Adipocyte (in vitro differentiated cells): ENCODE measurements around the gene PAN3.
A peak's percentile ranks its signal among the peaks of the same experiment; 100 is the strongest.
"Not testable (repeated sequence)": the region's sequence is repeated elsewhere in the genome, so short reads cannot be mapped to it uniquely, and the experiment has no call there.

ENCODE experiments used
- DNase-seq: peaks from one replicate; pipeline ENCODE4 v3.0.0-alpha.2; 2015; ENCODE audit warnings: low read depth
- H3K27me3 ChIP-seq: replicated peaks from 2 replicates; pipeline ENCODE4 v1.7.0; 2013; ENCODE audit warnings: mild to moderate bottlenecking, low read length, moderate library complexity; ENCODE audit not compliant: control insufficient read depth, insufficient read depth
- H3K36me3 ChIP-seq: 2 replicates; pipeline ENCODE4 v1.7.0; 2013; ENCODE audit warnings: low read length, mild to moderate bottlenecking, moderate library complexity; ENCODE audit not compliant: control insufficient read depth, insufficient read depth, severe bottlenecking
- H3K4me1 ChIP-seq: 2 replicates; pipeline ENCODE4 v1.7.0; 2013; ENCODE audit warnings: mild to moderate bottlenecking, low read length, moderate library complexity; ENCODE audit not compliant: control insufficient read depth, insufficient read depth
- H3K4me3 ChIP-seq: 2 replicates; pipeline ENCODE4 v1.7.0; 2013; ENCODE audit warnings: mild to moderate bottlenecking, low read length, moderate library complexity
- H3K9ac ChIP-seq: 2 replicates; pipeline ENCODE4 v1.7.0; 2013; ENCODE audit warnings: mild to moderate bottlenecking, low read length, moderate library complexity
- H3K9me3 ChIP-seq: 2 replicates; pipeline ENCODE4 v1.7.0; 2013; ENCODE audit warnings: mild to moderate bottlenecking, low read length, moderate library complexity; ENCODE audit not compliant: control insufficient read depth

PAN3 gene

GRCh38 chr13:28138012-28138755 lies at the start of gene PAN3:
Gene PAN3 (plus strand): TSS chr13:28138545. CDS start chr13:28138658, 113 bp downstream.
- H3K9me3 ChIP-seq = no peaks in the 10 kb centered on the region
- H3K27me3 ChIP-seq = no peaks in the 10 kb centered on the region
- DNase-seq = peak; percentile 97
- H3K36me3 ChIP-seq = no peaks in the 10 kb centered on the region
- peak within 1 kb of the TSS; percentile 100 for H3K4me3 ChIP-seq
- H3K9ac ChIP-seq = peak within 1 kb of the TSS; percentile 96
- peaks cover 27% of the 10 kb centered on the region for H3K4me1 ChIP-seq

GRCh38 chr13:28089065-28089464 lies 49.3 kb upstream of the PAN3 start:
- Histone ChIP-seq H3K4me1 (no peaks in the 10 kb centered on the region), H3K27me3 (no peaks in the 10 kb centered on the region), H3K4me3 (no peak overlapping the region), H3K36me3 (no peaks in the 10 kb centered on the region), H3K9ac (no peak overlapping the region), H3K9me3 (no peaks in the 10 kb centered on the region)
- DNase-seq = no peak

- peaks cover 25% of the 10 kb centered on the region for H3K27me3 ChIP-seq
- no peak overlapping the region for H3K4me3 ChIP-seq
- H3K4me1 ChIP-seq = no peaks in the 10 kb centered on the region
- H3K36me3 ChIP-seq = no peaks in the 10 kb centered on the region
- H3K9ac ChIP-seq = no peak overlapping the region
- no peaks in the 10 kb centered on the region for H3K9me3 ChIP-seq
- DNase-seq = no peak
Measured at GRCh38 chr13:28092431-28092830, 45.9 kb upstream of the PAN3 start.

GRCh38 chr13:28093881-28094280 lies 44.5 kb upstream of the PAN3 start:
- H3K27me3 ChIP-seq = peaks cover 37% of the 10 kb centered on the region
- no peak overlapping the region for H3K9ac ChIP-seq
- no peak for DNase-seq
- H3K4me1 ChIP-seq = no peaks in the 10 kb centered on the region
- H3K4me3 ChIP-seq = no peak overlapping the region
- H3K9me3 ChIP-seq = peaks cover 7% of the 10 kb centered on the region
- no peaks in the 10 kb centered on the region for H3K36me3 ChIP-seq

- H3K27me3 ChIP-seq = peaks cover 41% of the 10 kb centered on the region
- H3K9me3 ChIP-seq = peaks cover 10% of the 10 kb centered on the region
- no peak overlapping the region for H3K9ac ChIP-seq
- DNase-seq = no peak
- H3K36me3 ChIP-seq = no peaks in the 10 kb centered on the region
- no peaks in the 10 kb centered on the region for H3K4me1 ChIP-seq
- no peak overlapping the region for H3K4me3 ChIP-seq
Measured at GRCh38 chr13:28094306-28094705, 44.0 kb upstream of the PAN3 start.

GRCh38 chr13:28097503-28097902 lies 40.8 kb upstream of the PAN3 start:
- Histone ChIP-seq H3K27me3 (peaks cover 63% of the 10 kb centered on the region), H3K4me1 (no peaks in the 10 kb centered on the region), H3K9ac (no peak overlapping the region), H3K36me3 (no peaks in the 10 kb centered on the region), H3K9me3 (peaks cover 10% of the 10 kb centered on the region), H3K4me3 (no peak overlapping the region)
- no peak for DNase-seq

- Histone ChIP-seq H3K36me3 (no peaks in the 10 kb centered on the region), H3K9me3 (peaks cover 12% of the 10 kb centered on the region), H3K9ac (no peak overlapping the region), H3K27me3 (peaks cover 70% of the 10 kb centered on the region), H3K4me1 (no peaks in the 10 kb centered on the region), H3K4me3 (no peak overlapping the region)
- no peak for DNase-seq
Measured at GRCh38 chr13:28099396-28100149, 38.8 kb upstream of the PAN3 start.

GRCh38 chr13:28100150-28101121 lies 37.9 kb upstream of the PAN3 start, which contains the start of gene FLT3:
Gene FLT3 (minus strand): TSS chr13:28100576. CDS start chr13:28100510, 66 bp downstream.
- Histone ChIP-seq H3K36me3 (no peaks in the 10 kb centered on the region), H3K9ac (no peak within 1 kb of the TSS), H3K4me1 (no peaks in the 10 kb centered on the region), H3K9me3 (peaks cover 12% of the 10 kb centered on the region), H3K27me3 (peaks cover 65% of the 10 kb centered on the region), H3K4me3 (peak within 1 kb of the TSS; percentile 37)
- peak; percentile 18 for DNase-seq

- H3K4me1 ChIP-seq, H3K36me3 ChIP-seq, H3K4me3 ChIP-seq, H3K9ac ChIP-seq, DNase-seq: not testable (repeated sequence)
- Histone ChIP-seq H3K27me3 (peaks cover 53% of the 10 kb centered on the region), H3K9me3 (peaks cover 12% of the 10 kb centered on the region)
Measured at GRCh38 chr13:28101886-28102285, 36.5 kb upstream of the PAN3 start.

GRCh38 chr13:28106976-28107375 lies 31.4 kb upstream of the PAN3 start:
- peaks cover 17% of the 10 kb centered on the region for H3K27me3 ChIP-seq
- no peaks in the 10 kb centered on the region for H3K4me1 ChIP-seq
- DNase-seq = no peak
- H3K9me3 ChIP-seq = peaks cover 3% of the 10 kb centered on the region
- no peaks in the 10 kb centered on the region for H3K36me3 ChIP-seq
- H3K4me3 ChIP-seq = no peak overlapping the region
- H3K9ac ChIP-seq = no peak overlapping the region

- DNase-seq = no peak
- Histone ChIP-seq H3K9ac (no peak overlapping the region), H3K4me3 (no peak overlapping the region), H3K4me1 (no peaks in the 10 kb centered on the region), H3K9me3 (no peaks in the 10 kb centered on the region), H3K36me3 (no peaks in the 10 kb centered on the region), H3K27me3 (peaks cover 5% of the 10 kb centered on the region)
Measured at GRCh38 chr13:28110414-28110813, 27.9 kb upstream of the PAN3 start.
